CD14-positive monocyte (primary cell): Measurements from ENCODE around the gene MAST1. TPM values are rescaled to one million over a fixed set of nuclear protein-coding genes. Genes with fewer than 3 reads are reported as not detected.

Experiments
- DNase-seq, 3 donors: peaks; one replicate each; pipeline ENCODE4 v3.0.0-alpha.2; 2011 to 2022
- H2AFZ ChIP-seq: 2 replicates; pipeline ENCODE4 v1.6.0; 2012; ENCODE audit warnings: mild to moderate bottlenecking, low read depth, low read length, inconsistent platforms; ENCODE audit not compliant: insufficient read depth, poor library complexity, severe bottlenecking
- H3K27ac ChIP-seq, 2 donors: 1 replicate in 1 of 2; 2 replicates in 1 of 2; pipeline ENCODE4 v1.5.1; 2012 to 2013; ENCODE audit warnings: low read length in 2 of 2, control low read depth in 1 of 2, inconsistent platforms in 1 of 2, low read depth in 1 of 2, mild to moderate bottlenecking in 1 of 2
- H3K27me3 ChIP-seq, 2 donors: one replicate each; pipeline versions ENCODE4 v1.6.0 to v1.6.1; 2011 to 2013; ENCODE audit warnings: low read length in 2 of 2; ENCODE audit not compliant: control insufficient read depth in 2 of 2, insufficient read depth in 2 of 2
- H3K36me3 ChIP-seq, 2 donors: replicated peaks in 1 of 2; 1 replicate in 1 of 2; 2 replicates in 1 of 2; pipeline versions ENCODE4 v1.5.1 to v1.6.1; 2012 to 2013; ENCODE audit warnings: low read length in 2 of 2, control low read depth in 1 of 2, inconsistent platforms in 1 of 2, mild to moderate bottlenecking in 1 of 2; ENCODE audit not compliant: insufficient read depth in 2 of 2, control insufficient read depth in 1 of 2
- H3K4me1 ChIP-seq, 2 donors: 1 replicate in 1 of 2; 2 replicates in 1 of 2; pipeline versions ENCODE4 v1.5.1 to v1.6.1; 2012 to 2013; ENCODE audit warnings: low read length in 2 of 2, control low read depth in 1 of 2, inconsistent platforms in 1 of 2, mild to moderate bottlenecking in 1 of 2, moderate library complexity in 1 of 2; ENCODE audit not compliant: insufficient read depth in 2 of 2, control insufficient read depth in 1 of 2
- H3K4me2 ChIP-seq: replicated peaks from 2 replicates; pipeline ENCODE3; 2012; ENCODE audit warnings: low read length, moderate library complexity, mild to moderate bottlenecking; ENCODE audit not compliant: poor library complexity, severe bottlenecking; ENCODE audit errors: extremely low read depth
- H3K4me3 ChIP-seq, 3 experiments: fragments of 200-600 bp in 1 of 3; sonication (generic) in 1 of 3; replicated peaks in 1 of 3; 1 replicate in 2 of 3; 2 replicates in 1 of 3; pipeline ENCODE4 v1.5.1; 2011 to 2013; ENCODE audit warnings: low read length in 3 of 3, mild to moderate bottlenecking in 3 of 3, control low read depth in 2 of 3, low read depth in 2 of 3, inconsistent platforms in 1 of 3, moderate library complexity in 1 of 3
- H3K79me2 ChIP-seq: 2 replicates; pipeline ENCODE4 v1.6.0; 2012; ENCODE audit warnings: mild to moderate bottlenecking, control low read depth, inconsistent platforms, low read length, moderate library complexity; ENCODE audit not compliant: insufficient read depth
- H3K9ac ChIP-seq: 2 replicates; pipeline ENCODE4 v1.6.0; 2017; ENCODE audit warnings: low read length, mild to moderate bottlenecking; ENCODE audit not compliant: insufficient read depth, poor library complexity, severe bottlenecking
- H3K9me3 ChIP-seq, 2 donors: replicated peaks in 1 of 2; 1 replicate in 1 of 2; 2 replicates in 1 of 2; pipeline versions ENCODE4 v1.5.1 to v1.6.1; 2012 to 2013; ENCODE audit warnings: low read length in 2 of 2, control low read depth in 1 of 2; ENCODE audit not compliant: control insufficient read depth in 1 of 2, insufficient read depth in 1 of 2
- H4K20me1 ChIP-seq: 2 replicates; pipeline ENCODE4 v1.6.0; 2012; ENCODE audit warnings: mild to moderate bottlenecking, low read length, control low read depth, moderate library complexity; ENCODE audit not compliant: insufficient read depth
- H3K27ac Mint-ChIP-seq, 7 donors: one replicate each; pipeline ENCODE4 v1.8.0; 2020; ENCODE audit warnings: mild to moderate bottlenecking in 7 of 7, mixed read lengths in 7 of 7, moderate library complexity in 6 of 7, inconsistent platforms in 2 of 7
- H3K27me3 Mint-ChIP-seq, 3 donors: one replicate each; pipeline ENCODE4 v1.8.0; 2021 to 2022; ENCODE audit warnings: low read depth in 3 of 3, mild to moderate bottlenecking in 3 of 3, mixed read lengths in 3 of 3, moderate library complexity in 3 of 3, inconsistent platforms in 1 of 3
- H3K36me3 Mint-ChIP-seq, 2 donors: one replicate each; pipeline ENCODE4 v1.8.0; 2020; ENCODE audit warnings: mixed read lengths in 2 of 2, inconsistent platforms in 1 of 2, mild to moderate bottlenecking in 1 of 2
- H3K4me1 Mint-ChIP-seq: one replicate; pipeline ENCODE4 v1.8.0; 2020; ENCODE audit warnings: mild to moderate bottlenecking, mixed read lengths
- H3K4me3 Mint-ChIP-seq, 2 donors: one replicate each; pipeline ENCODE4 v1.8.0; 2020; ENCODE audit warnings: mild to moderate bottlenecking in 2 of 2, mixed read lengths in 2 of 2, moderate library complexity in 1 of 2
- H3K9me3 Mint-ChIP-seq, 7 donors: one replicate each; pipeline ENCODE4 v1.8.0; 2020 to 2022; ENCODE audit warnings: mixed read lengths in 7 of 7, mild to moderate bottlenecking in 6 of 7, moderate library complexity in 6 of 7, inconsistent platforms in 2 of 7
- CTCF ChIP-seq: fragments of 200-600 bp; IDR thresholded peaks from one replicate; pipeline ENCODE4 v1.8.0; 2022; ENCODE audit warnings: antibody characterized with exemption, mild to moderate bottlenecking
- WGBS: methylation state at CpG from one replicate; pipeline ENCODE4 v1.1.5; 2013; ENCODE audit warnings: missing lambda C conversion rate; ENCODE audit not compliant: insufficient coverage; 5-methylcytosine and 5-hydroxymethylcytosine counted together
- intact Hi-C, 2 donors: fragments of 100-400 bp; cut with micrococcal nuclease; formaldehyde crosslinking; loops; one replicate each; pipeline versions ENCODE4 v1.15.0 to v1.15.1; 2023
- polyA plus RNA-seq, 3 donors: library from polyadenylated mRNA; depleted of rRNA in 1 of 3; unstranded in 2 of 3; stranded (reverse) in 1 of 3; fragments of 300-500 nt in 2 of 3; fragments of >200 nt in 1 of 3; fragmentation: Illumina TruSeq in 2 of 3; gene quantifications; 1 replicate in 2 of 3; 2 replicates in 1 of 3; pipeline ENCODE4 v1.2.3, GENCODE V29; 2012 to 2021

The MAST1 gene
- polyA plus RNA-seq, 3 donors: 0.28 to 3.6 (median 1.1) TPM

DNA sequence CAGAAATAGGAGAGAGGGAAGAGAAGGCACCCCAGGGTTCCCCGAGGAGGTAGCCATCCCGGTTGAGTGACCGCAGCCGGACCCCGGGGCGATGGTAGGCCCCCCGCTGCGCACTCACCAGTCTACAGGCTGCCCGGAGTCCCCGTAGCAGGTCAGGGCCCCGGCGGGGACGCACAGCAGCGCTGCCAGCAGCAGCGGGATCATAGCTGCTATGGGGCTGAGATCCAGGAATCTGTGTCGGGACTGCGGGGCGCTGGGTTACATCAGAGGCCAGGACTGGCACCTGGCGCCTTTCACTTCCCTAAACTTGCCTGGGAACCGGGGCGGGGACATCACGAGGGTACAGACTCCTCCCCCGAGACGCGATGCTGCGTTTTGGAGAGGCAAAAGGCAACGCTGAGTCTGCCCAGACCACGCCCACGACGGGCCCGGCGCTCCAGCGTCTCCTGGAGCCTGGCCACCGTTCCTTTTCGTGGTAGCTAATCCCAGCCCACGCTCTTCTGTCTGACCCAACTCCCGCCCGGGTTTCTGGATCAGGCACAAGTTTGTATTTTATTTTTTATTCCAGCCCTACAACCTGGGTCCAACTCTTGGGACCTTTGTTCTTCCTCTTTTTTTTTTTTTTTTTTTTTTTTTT, 43.0 kb downstream of the MAST1 start, which contains the start of gene DNASE2:
TSS of gene DNASE2 (minus strand) at position 278 of the 637 bp plus-strand sequence. CDS start at position 204, 74 bp downstream.
- peak within 1 kb of the TSS; percentile 68 for H2AFZ ChIP-seq
- H3K79me2 ChIP-seq: no peaks in the 10 kb centered on the region
- peaks cover 9 to 19% of the 10 kb centered on the region in 2 donors for H3K36me3 Mint-ChIP-seq
- peak within 1 kb of the TSS; percentile 90 to 94 for H3K27ac ChIP-seq
- peaks cover 8 to 32% (median 18%) of the 10 kb centered on the region in 7 donors for H3K9me3 Mint-ChIP-seq
- peak within 1 kb of the TSS; percentile 57 to 80 (median 78) for H3K4me3 ChIP-seq
- peaks cover 4 to 21% of the 10 kb centered on the region in 2 donors for H3K9me3 ChIP-seq
- peaks cover 59 to 68% of the 10 kb centered on the region in 2 donors for H3K4me1 ChIP-seq
- H3K27me3 ChIP-seq: peaks cover 0 to 4% of the 10 kb centered on the region in 2 donors
- intact Hi-C loops: loop anchor here in 1 of 2 donors (10.0 kb wide), 2 partner anchors 54 to 84 kb away; partner anchors contain the start of genes CALR, DAND5 and FARSA
- TF ChIP-seq CTCF: no peak
- peak within 1 kb of the TSS; percentile 83 for H3K4me2 ChIP-seq
- peak within 1 kb of the TSS; percentile 86 for H3K9ac ChIP-seq
- WGBS: under 1% methylated on average over 36 of the region's 38 CpGs
- H3K4me3 Mint-ChIP-seq: peak within 1 kb of the TSS; percentile 86 to 92
- peaks cover 0 to 11% of the 10 kb centered on the region in 2 donors for H3K36me3 ChIP-seq
- peaks cover 15% of the 10 kb centered on the region for H4K20me1 ChIP-seq
- H3K27ac Mint-ChIP-seq: peak within 1 kb of the TSS; percentile 97 to 98 (median 97)
- peak; percentile 96 to 98 (median 97) for DNase-seq
- H3K4me1 Mint-ChIP-seq: peaks cover 52% of the 10 kb centered on the region
- peaks cover 4 to 20% (median 11%) of the 10 kb centered on the region in 3 donors for H3K27me3 Mint-ChIP-seq

DNA sequence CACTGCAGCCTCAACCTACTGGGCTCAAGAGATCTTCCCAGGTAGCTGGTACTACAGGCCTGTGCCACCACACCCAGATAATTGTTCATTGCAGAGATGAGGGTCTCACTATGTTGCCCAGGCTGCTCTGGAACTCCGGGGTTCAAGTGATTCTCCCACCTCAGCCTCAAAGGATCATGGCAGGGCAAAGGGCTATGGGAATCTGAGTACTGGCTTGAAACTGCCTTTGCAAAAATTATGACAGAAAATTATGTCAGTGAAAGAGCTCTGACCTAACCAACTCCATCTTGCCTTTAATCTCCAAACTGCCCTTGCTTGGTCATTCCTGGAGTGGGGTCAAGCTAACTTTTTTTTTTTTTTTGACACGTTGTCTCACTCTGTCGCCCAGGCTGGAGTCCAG, 44.3 kb downstream of the MAST1 start:
- Histone ChIP-seq H3K27ac (peak overlapping the region; percentile 90 to 94), H3K9ac (peak overlapping the region; percentile 41)
- WGBS: 100% methylated on average over 1 of the region's 3 CpGs

More for the DNA sequence above, 44.3 kb downstream of the MAST1 start:
- Histone ChIP-seq H3K4me2 (peak overlapping the region; percentile 43), H3K4me3 (no peak overlapping the region), H3K4me1 (peaks cover 59 to 69% of the 10 kb centered on the region in 2 donors), H2AFZ (no peak overlapping the region), H3K79me2 (no peaks in the 10 kb centered on the region), H3K9me3 (peaks cover 4 to 21% of the 10 kb centered on the region in 2 donors), H3K27me3 (peaks cover 0 to 6% of the 10 kb centered on the region in 2 donors), H3K36me3 (peaks cover 0 to 11% of the 10 kb centered on the region in 2 donors), H4K20me1 (peaks cover 15% of the 10 kb centered on the region)
- Mint-ChIP-seq H3K4me3 (no peak overlapping the region), H3K36me3 (peaks cover 9 to 13% of the 10 kb centered on the region in 2 donors), H3K9me3 (peaks cover 8 to 32% (median 18%) of the 10 kb centered on the region in 7 donors), H3K27ac (peak overlapping the region; percentile 97 to 98 (median 98)), H3K27me3 (peaks cover 7 to 25% (median 18%) of the 10 kb centered on the region in 3 donors), H3K4me1 (peaks cover 55% of the 10 kb centered on the region)
- no peak for DNase-seq
- TF ChIP-seq CTCF: no peak
- intact Hi-C loops: loop anchor here in 1 of 2 donors (10.0 kb wide), 2 partner anchors 52 to 82 kb away; partner anchors contain the start of genes CALR, DAND5 and FARSA
